Measurements from ENCODE around the gene PTPN21. TPM values are rescaled to one million over a fixed set of nuclear protein-coding genes. Genes with fewer than 3 reads are reported as not detected.

Gene PTPN21
- total and polyA plus RNA-seq, 9 of the 15 experiments (the other 6 are each of a cell fraction or from before 2014, with no cell fraction given) = 0.06 to 1.9 (median 0.94) TPM

DNA sequence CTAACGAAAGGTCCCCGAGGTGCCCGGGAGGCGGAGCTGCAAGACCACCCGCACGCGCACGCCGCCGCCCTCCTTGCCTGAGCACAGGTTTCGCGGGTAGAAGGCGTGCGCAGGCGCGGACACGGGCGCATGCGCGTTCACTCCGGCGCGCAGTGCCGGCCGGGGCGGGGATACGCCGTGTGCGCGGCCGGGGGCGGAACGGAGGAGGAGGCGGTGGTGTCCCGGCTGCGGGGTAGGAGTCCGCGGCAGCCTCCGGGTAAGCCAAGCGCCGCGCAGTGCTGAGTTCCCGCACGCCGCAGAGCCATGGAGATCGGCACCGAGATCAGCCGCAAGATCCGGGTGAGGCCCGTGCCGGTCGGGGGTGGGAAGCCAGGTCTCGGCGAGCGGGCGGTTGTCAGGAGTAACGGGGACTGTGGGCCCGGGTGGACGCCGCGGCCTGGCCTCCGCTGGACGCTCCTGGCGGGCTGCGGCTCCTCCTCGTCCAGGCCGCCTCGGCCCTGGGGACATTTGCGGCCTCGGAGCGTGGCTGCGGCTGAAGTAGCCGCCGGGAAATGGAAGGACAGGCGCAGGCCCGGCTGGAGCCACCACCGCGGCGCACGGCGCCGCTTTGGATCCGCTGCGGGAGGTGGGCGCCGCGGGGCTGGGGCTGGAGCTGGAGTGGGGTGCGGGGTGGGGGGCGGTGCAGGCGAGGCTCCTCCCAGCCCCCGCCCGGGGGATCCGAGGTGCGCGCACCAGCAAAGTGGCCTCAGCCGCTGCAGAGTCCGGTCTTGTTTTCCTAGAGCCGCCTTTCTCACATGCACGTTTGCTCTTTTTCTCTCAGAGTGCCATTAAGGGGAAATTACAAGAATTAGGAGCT is 8.3 kb upstream of the PTPN21 start, which contains the start of gene ZC3H14 (continued):
- TF ChIP-seq CHD2 (IDR thresholded peaks at IDR 0.05; ENCODE audit: low read depth, low read length) (no peak), PHF8 (IDR thresholded peaks at IDR 0.05; ENCODE audit: borderline replicate concordance, low read length) (peak; percentile 97), YY1 (IDR thresholded peaks at IDR 0.05; ENCODE audit: borderline replicate concordance in 1 of 3, control insufficient read depth in 1 of 3, extremely low read depth in 1 of 3, insufficient read depth in 3 of 3, insufficient read length in 1 of 3, insufficient replicate concordance in 2 of 3, low read depth in 1 of 3, low read length in 2 of 3) (peak in 2 of 3 experiments; percentile 10 to 18), CXXC5 (CRISPR knock-in tag; IDR thresholded peaks at IDR 0.05) (peak; percentile 79), ZNF75A (CRISPR knock-in tag; IDR thresholded peaks at IDR 0.05) (no peak), PTTG1 (tag; IDR thresholded peaks at IDR 0.05; ENCODE audit: low read depth) (no peak), STAG1 (CRISPR knock-in tag; IDR thresholded peaks at IDR 0.05; ENCODE audit: borderline replicate concordance) (no peak), CBFA2T2 (conservative IDR thresholded peaks at IDR 0.05) (no peak), POLR2G (IDR thresholded peaks at IDR 0.05; ENCODE audit: low read depth, low read length) (peak; percentile 89), PRPF4 (IDR thresholded peaks at IDR 0.05; ENCODE audit: insufficient read depth, low read depth, low read length, poor library complexity, severe bottlenecking) (no peak)
- TF ChIP-seq, protein P1, sequence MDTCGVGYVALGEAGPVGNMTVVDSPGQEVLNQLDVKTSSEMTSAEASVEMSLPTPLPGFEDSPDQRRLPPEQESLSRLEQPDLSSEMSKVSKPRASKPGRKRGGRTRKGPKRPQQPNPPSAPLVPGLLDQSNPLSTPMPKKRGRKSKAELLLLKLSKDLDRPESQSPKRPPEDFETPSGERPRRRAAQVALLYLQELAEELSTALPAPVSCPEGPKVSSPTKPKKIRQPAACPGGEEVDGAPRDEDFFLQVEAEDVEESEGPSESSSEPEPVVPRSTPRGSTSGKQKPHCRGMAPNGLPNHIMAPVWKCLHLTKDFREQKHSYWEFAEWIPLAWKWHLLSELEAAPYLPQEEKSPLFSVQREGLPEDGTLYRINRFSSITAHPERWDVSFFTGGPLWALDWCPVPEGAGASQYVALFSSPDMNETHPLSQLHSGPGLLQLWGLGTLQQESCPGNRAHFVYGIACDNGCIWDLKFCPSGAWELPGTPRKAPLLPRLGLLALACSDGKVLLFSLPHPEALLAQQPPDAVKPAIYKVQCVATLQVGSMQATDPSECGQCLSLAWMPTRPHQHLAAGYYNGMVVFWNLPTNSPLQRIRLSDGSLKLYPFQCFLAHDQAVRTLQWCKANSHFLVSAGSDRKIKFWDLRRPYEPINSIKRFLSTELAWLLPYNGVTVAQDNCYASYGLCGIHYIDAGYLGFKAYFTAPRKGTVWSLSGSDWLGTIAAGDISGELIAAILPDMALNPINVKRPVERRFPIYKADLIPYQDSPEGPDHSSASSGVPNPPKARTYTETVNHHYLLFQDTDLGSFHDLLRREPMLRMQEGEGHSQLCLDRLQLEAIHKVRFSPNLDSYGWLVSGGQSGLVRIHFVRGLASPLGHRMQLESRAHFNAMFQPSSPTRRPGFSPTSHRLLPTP (IDR thresholded peaks at IDR 0.05; ENCODE audit: borderline replicate concordance, extremely low read depth, insufficient read length) = no peak
- TF ChIP-seq, protein P2, sequence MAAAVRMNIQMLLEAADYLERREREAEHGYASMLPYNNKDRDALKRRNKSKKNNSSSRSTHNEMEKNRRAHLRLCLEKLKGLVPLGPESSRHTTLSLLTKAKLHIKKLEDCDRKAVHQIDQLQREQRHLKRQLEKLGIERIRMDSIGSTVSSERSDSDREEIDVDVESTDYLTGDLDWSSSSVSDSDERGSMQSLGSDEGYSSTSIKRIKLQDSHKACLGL (CRISPR knock-in tag; IDR thresholded peaks at IDR 0.05; ENCODE audit: borderline replicate concordance, poor library complexity, severe bottlenecking) = no peak
- TF ChIP-seq, protein P3, sequence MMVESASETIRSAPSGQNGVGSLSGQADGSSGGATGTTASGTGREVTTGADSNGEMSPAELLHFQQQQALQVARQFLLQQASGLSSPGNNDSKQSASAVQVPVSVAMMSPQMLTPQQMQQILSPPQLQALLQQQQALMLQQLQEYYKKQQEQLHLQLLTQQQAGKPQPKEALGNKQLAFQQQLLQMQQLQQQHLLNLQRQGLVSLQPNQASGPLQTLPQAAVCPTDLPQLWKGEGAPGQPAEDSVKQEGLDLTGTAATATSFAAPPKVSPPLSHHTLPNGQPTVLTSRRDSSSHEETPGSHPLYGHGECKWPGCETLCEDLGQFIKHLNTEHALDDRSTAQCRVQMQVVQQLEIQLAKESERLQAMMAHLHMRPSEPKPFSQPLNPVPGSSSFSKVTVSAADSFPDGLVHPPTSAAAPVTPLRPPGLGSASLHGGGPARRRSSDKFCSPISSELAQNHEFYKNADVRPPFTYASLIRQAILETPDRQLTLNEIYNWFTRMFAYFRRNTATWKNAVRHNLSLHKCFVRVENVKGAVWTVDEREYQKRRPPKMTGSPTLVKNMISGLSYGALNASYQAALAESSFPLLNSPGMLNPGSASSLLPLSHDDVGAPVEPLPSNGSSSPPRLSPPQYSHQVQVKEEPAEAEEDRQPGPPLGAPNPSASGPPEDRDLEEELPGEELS (CRISPR knock-in tag; IDR thresholded peaks at IDR 0.05; ENCODE audit: borderline replicate concordance) = no peak
- TF ChIP-seq, protein P4, sequence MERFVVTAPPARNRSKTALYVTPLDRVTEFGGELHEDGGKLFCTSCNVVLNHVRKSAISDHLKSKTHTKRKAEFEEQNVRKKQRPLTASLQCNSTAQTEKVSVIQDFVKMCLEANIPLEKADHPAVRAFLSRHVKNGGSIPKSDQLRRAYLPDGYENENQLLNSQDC (CRISPR knock-in tag; IDR thresholded peaks at IDR 0.05) = no peak
- TF ChIP-seq, protein P5, sequence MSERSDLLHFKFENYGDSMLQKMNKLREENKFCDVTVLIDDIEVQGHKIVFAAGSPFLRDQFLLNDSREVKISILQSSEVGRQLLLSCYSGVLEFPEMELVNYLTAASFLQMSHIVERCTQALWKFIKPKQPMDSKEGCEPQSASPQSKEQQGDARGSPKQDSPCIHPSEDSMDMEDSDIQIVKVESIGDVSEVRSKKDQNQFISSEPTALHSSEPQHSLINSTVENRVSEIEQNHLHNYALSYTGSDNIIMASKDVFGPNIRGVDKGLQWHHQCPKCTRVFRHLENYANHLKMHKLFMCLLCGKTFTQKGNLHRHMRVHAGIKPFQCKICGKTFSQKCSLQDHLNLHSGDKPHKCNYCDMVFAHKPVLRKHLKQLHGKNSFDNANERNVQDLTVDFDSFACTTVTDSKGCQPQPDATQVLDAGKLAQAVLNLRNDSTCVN (CRISPR knock-in tag; IDR thresholded peaks at IDR 0.05) = no peak
- TF ChIP-seq, protein P6, sequence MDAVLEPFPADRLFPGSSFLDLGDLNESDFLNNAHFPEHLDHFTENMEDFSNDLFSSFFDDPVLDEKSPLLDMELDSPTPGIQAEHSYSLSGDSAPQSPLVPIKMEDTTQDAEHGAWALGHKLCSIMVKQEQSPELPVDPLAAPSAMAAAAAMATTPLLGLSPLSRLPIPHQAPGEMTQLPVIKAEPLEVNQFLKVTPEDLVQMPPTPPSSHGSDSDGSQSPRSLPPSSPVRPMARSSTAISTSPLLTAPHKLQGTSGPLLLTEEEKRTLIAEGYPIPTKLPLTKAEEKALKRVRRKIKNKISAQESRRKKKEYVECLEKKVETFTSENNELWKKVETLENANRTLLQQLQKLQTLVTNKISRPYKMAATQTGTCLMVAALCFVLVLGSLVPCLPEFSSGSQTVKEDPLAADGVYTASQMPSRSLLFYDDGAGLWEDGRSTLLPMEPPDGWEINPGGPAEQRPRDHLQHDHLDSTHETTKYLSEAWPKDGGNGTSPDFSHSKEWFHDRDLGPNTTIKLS (IDR thresholded peaks at IDR 0.05; ENCODE audit: borderline replicate concordance, low read depth) = no peak
